H1 (cell line): Measurements from ENCODE around the gene GARIN6. TPM values are rescaled to one million over a fixed set of nuclear protein-coding genes. Genes with fewer than 3 reads are reported as not detected.

Experiments
- CREB1 ChIP-seq: IDR thresholded peaks from 2 replicates; pipeline ENCODE4 v1.6.1; 2012; ENCODE audit warnings: inconsistent platforms
- EP300 ChIP-seq, 2 experiments: IDR thresholded peaks; 1 replicate in 1 of 2; 2 replicates in 1 of 2; pipeline ENCODE4 v1.6.1; 2011 to 2012; ENCODE audit warnings: low read depth in 2 of 2, low read length in 2 of 2, mild to moderate bottlenecking in 2 of 2, borderline replicate concordance in 1 of 2, inconsistent platforms in 1 of 2, moderate library complexity in 1 of 2
- GABPA ChIP-seq: IDR thresholded peaks from 2 replicates; pipeline ENCODE4 v1.6.1; 2011; ENCODE audit warnings: mild to moderate bottlenecking, low read length, moderate library complexity, borderline replicate concordance; ENCODE audit not compliant: insufficient read depth
- NANOG ChIP-seq: IDR thresholded peaks from 2 replicates; pipeline ENCODE4 v1.6.1; 2011; ENCODE audit warnings: low read length, low read depth, mild to moderate bottlenecking, inconsistent platforms; ENCODE audit not compliant: insufficient read depth, poor library complexity, severe bottlenecking
- SRF ChIP-seq: IDR thresholded peaks from 2 replicates; pipeline ENCODE4 v1.6.1; 2011; ENCODE audit warnings: mild to moderate bottlenecking, low read depth, low read length, moderate library complexity
- TAF7 ChIP-seq: optimal IDR thresholded peaks from 2 replicates; pipeline ENCODE3; 2011; ENCODE audit warnings: low read depth, mild to moderate bottlenecking, inconsistent platforms, low read length, moderate library complexity, borderline replicate concordance
- TCF12 ChIP-seq: IDR thresholded peaks from 2 replicates; pipeline ENCODE4 v1.6.1; 2011; ENCODE audit warnings: low read depth, mild to moderate bottlenecking, low read length
- polyA plus RNA-seq, 7 experiments: library from polyadenylated mRNA; depleted of rRNA in 3 of 7; stranded (reverse) in 5 of 7; unstranded in 2 of 7; fragments of >200 nt in 5 of 7; fragments of 200-250 nt in 2 of 7; gene quantifications; 1 replicate in 5 of 7; 2 replicates in 1 of 7; 4 replicates in 1 of 7; pipeline versions ENCODE4 v1.2.1 to v1.2.3, GENCODE V29; 2011 to 2013; ENCODE audit warnings: missing spikeins in 2 of 7, mixed read lengths in 2 of 7
- total RNA-seq: library from RNA; stranded (reverse); fragmentation: NEBNext Ultra II Directional; extraction: Animal tissue kit (Norgen Biotek cat#: 25700); gene quantifications from 2 replicates; pipeline ENCODE4 v1.2.1, GENCODE V29; 2021

The GARIN6 gene
- total and polyA plus RNA-seq, 2 of the 8 experiments (the other 6 are each of a cell fraction or from before 2014, with no cell fraction given) = not detected

DNA sequence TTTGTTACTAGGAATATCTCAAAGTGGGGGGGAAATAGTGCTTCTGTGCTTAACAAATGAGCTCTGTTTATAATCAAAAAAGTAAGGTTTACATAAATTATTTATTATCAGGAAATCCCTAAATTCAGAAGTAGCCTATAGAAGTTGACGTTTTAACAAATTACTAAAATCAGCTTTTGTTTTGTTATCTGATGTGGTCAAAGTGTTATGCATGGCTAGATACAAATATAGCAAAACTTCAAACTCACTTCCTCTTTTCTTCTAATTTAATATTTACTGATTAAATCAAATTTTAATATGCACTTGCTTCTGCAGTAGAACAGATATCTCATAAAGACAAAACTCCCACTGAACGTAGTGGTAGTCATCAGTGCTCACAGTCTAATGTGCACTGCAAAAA lies 47.5 kb downstream of the GARIN6 start (continued):
- TF ChIP-seq SRF = no peak
- TF ChIP-seq CREB1 = no peak
- no peak for TF ChIP-seq NANOG
- TF ChIP-seq GABPA = no peak
- no peak for TF ChIP-seq TAF7
- no peak for TF ChIP-seq TCF12
- no peak for TF ChIP-seq EP300 (IDR thresholded peaks at IDR 0.05; ENCODE audit: borderline replicate concordance in 1 of 2, low read depth in 2 of 2, low read length in 2 of 2)
- TF ChIP-seq, all 59 proteins: peak for 0
